GM19238 (cell line): ENCODE data around the gene SLC36A1.

Experiments used
- DNase-seq: peaks from one replicate; pipeline ENCODE4 v3.0.0; 2011; ENCODE audit warnings: low spot score; ENCODE audit not compliant: insufficient read length

SLC36A1 gene

DNA sequence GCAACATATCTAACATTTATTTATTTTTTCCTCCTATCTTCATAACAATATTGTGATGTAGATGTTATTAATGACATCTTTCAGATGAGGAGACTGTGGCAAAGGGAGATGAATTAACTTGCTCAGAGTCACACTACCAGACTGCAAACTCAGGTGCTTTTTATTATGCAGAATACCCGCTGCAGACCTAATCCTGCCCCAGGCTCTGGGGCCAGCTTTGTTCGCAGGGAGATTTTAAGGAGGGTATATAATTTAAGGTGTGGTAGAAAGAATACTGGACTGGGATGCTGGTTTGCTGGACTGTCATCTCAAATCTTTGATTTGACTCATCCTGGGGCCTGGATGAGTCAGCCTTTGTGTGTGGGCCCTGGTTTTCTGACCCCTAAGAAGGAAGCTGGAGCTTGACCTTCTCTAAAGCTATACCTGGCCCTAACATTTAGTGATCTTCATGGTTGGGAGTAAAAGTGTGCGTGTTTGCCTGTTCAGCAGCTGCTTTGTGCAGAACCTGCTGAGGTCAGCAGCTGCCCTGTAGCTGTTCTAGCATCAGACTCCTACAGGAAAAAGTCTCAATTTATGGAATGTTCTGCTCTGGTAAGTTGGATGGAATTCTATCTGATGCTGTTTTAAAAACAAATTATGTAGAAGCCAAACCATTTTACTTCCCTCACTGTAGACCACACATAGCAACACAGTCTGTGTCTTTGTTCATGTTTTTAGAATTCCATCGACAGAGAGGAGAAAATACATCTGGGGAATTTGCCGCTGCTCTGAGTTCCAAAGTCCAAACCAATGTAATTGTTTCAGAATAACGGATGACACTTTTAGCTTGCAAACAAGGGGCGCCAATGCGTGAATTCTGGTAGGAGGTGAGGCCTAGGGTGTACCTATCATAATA lies 4.5 kb downstream of the SLC36A1 start:
- DNase-seq = peak; percentile 10

DNA sequence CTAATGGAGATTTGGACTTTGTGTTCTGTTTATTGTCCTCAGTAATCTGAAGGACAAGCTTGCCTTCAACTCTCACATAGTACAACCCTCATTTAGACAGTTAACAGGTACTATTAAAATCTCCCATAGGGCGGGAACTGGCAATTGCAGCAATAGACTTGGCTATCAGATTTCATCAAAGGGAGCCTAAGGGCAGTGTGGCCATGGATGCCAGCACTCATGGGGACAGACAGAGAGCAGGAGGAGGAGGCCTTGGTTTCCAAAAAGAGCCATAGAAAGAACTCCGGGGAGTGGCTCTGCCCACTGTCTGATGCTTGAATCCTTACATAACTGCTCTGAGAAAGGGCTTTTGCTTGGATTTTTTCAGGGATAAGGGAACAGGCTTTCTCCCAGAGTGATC lies 6.8 kb downstream of the SLC36A1 start:
- DNase-seq = no peak

DNA sequence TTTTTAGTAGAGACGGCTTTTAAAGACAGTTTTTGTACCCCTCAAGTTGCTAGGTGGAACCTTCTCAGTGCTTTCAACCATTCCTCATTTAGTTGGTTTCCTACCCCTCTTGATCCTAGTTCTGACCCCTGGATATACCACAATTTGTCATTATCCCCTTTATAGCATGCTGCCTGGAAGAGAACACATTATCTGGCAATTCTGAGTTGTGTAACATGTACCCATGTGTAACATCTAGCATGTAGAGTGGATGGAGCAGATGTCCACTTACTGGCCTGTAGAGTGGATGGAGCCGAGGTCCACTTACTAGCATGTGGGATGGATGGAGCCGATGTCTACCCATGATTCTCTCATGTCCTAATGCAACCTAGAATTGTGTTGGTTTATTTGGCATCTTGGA lies 7.5 kb downstream of the SLC36A1 start:
- no peak for DNase-seq

DNA sequence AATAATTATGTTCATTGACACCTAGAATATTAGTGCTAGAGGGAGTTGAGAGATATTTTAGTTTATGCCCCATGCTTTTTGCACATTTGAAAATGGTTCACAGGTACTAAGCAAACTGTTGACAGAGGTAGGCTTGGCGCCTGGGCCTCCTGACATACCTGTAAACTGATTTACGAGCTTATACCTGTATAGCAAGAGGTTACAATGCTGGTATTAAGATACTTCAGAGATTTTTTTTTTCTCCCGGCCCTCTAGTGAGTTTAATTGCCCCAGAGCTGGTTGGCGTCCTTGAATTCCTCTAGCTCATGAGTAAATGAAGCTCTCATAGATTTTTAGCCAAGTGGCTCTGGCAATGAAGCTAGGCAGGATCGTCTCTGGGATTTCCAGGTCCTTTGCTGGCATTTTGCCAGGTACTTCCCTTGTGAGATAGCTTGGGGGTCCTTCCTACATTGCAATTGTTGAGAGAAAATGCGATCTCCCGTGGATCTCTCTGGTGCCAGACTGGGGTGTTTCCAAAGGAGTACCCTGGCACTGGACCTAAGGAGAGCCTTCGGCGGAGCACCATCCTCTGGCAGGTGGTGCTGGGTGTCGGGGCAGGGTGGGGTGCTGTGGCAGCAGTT lies 9.0 kb downstream of the SLC36A1 start:
- DNase-seq = no peak

DNA sequence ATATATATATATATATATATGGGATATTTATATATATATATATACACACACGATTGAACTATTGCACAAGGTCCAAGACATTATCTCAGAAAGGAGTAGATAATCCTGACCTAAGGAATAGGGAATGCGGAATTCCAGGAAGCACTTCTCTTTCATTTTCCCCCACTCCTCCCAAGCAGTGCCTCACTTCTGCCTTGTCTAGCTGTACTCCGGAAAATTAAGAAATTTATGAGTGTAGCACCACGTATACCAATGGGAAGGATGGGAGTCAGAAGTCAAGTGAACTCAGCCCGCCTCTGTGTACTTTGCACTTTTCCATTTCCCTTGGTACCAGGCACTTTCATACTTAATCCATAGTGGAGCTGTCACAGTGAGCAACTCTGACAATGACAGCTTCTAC lies 10.9 kb downstream of the SLC36A1 start:
- DNase-seq = no peak

DNA sequence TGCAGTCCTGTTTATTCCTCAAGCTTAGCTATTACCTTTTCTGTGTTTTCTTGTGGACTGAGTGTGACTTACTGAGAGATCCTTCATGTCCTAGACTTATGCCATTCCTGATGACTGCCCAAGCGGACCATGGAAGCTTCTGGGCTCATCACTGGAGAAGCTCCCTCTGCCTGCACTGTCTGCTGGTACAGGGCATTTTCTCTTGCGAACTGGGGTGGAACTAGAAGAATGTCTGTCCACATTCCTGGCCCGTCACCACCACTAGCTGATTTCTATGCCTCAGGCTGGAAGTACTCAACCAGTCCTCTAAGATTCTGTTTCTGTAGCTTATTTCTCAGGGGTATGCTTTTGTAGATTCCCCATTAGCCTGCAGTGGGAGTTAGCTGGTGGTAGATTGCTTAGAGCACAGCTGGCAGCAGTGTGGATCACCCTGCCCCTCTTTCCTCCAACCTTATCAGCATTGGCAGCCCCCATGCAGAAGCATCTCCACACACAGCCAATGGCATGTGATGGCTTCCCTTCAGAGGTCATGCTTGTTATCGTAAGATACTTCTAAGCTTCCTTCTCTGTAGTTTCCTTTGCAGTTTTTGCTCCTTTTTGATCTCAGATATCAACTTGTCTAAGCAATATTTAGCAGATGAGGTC lies 12.4 kb downstream of the SLC36A1 start:
- DNase-seq = no peak

DNA sequence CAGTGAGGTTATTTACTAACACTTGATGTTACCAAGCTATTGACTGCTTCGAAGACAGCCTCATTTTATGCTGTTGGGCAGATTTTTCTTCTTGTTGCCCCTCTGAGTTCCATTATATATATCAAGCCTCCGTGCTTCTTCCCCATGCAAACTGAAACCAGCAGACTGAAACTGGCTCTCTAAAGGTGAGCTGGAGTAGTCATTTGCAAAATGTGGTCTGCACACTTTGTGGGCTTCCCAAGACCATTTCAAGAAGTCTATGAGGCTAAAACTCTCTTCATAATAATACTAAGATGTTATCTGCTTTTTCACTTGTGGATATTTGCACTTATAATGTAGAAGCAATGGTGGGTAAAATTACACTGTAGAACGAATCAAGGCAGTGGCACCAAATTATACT lies 13.9 kb downstream of the SLC36A1 start:
- DNase-seq = peak; percentile 33

DNA sequence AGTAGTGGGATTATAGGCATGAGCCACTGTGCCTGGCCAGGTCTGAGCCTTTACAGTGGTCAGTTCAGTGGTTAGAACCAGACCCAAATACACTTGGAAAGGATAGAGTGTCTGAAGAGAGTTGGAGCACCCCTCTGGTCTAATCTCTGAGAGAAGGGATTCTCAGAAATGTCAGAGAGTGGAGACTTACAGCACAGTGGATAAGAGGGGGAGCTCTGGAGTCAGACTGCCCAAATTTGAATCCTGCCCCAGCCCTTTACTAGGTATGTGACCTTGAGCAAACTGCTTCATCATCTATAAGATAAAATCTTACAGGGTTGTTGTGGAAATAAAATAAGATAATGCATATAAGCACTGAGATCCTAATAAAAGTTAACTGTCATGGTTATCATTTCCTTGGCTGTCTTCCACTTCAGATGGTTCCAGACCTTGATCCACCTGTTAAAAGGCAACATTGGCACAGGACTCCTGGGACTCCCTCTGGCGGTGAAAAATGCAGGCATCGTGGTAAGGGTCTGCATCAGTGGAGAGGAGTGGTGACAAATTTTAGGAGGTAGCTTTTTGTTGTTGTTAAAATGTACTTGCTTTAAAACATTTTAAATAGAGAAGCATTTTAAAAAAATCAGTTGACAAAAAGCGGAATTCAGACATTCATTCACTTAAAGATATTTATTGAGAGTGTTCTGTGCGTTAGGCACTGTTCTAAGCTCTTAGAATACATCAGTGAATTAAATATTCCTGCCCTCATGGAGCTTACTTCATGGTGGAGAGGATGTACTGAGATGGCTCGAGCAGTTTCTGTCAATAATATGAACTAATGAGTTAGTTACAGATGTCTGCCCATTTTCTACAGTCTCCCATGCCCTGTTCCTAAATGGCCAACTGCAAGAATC lies 16.0 kb downstream of the SLC36A1 start:
- no peak for DNase-seq

DNA sequence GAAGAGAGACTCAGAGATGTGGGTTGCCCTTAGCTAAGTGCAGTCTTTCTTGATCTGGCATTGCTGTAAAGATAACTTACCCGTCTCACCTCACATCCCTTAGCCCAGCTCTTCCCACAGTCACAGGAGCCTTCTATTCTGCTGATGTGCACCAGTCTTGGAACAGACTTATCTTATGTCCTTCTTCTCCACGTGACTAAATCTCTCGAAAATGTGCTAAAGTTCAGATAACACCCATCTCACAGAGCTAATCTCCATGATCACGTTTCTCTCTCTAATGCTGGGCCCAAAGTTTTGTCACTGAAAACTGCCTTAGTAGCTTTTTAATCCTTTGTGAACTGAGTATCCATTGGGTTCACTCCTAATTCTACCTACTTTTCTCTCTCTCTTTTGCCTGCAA lies 16.7 kb downstream of the SLC36A1 start:
- no peak for DNase-seq

DNA sequence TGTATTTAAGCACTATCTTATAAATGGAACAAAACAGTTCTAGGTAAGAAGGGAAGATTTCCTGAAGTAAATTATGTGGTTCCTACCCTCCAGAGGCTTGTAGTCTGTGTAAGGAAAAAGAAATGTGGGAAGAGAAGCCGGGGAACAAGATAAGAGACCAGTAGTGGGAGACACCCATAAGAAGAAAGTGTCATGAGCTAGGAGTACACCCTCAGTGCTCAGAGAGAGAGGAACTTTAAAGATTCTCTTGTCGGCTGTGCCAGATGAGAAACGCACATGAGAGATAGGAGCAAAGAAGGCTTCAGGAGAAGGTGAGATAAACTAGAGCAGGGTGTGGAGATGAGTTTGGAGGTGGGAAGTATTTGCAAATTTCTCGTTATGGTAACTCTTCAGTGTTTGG lies 18.1 kb downstream of the SLC36A1 start:
- DNase-seq = no peak

DNA sequence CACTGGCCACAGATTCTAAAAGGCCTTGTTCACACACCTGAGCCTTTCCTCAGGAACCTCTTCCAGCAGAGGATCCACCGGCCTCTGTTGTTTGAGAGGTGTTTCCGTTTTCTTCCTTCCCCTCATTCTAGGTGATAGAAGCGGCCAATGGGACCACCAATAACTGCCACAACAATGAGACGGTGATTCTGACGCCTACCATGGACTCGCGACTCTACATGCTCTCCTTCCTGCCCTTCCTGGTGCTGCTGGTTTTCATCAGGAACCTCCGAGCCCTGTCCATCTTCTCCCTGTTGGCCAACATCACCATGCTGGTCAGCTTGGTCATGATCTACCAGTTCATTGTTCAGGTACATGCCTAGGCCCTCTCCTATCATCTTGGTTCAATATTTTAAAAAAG lies 20.2 kb downstream of the SLC36A1 start:
- DNase-seq = no peak

DNA sequence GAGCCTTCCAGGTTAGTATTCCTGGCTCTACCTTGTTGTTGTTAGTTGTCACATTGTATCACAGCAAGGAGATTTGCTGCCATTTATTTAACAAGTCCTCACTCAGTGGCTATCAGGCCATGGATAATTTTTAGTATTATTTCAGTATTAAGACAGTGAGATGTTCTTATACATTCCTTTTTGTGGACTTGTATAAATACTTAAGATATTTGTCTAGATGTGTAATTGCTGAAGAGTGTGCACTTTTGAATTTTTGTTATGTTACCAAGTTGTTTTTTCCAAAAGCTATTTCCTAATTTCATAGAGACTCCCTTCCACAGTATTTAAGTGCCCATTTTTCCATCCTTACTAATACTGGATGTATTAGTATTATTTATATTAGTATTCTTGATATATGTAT lies 22.0 kb downstream of the SLC36A1 start:
- DNase-seq = no peak

DNA sequence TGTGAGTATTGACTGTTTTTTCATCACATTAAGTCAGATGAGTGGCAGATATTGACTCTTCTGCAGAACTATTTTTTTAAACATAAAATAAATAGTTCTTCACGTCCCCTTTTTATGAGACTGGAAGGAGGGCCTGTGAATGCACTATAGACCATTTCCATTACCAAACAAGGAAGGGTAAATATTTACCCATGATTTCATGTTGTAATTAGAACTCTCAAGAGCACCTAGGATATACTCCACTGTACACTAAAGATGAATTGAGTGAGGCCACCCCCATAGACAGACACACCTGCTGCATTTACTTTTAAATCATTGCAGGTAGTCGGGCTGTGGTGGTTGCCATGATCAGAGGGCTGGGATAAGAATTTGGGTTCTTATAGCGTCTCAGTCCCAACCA lies 22.6 kb downstream of the SLC36A1 start:
- DNase-seq = no peak

DNA sequence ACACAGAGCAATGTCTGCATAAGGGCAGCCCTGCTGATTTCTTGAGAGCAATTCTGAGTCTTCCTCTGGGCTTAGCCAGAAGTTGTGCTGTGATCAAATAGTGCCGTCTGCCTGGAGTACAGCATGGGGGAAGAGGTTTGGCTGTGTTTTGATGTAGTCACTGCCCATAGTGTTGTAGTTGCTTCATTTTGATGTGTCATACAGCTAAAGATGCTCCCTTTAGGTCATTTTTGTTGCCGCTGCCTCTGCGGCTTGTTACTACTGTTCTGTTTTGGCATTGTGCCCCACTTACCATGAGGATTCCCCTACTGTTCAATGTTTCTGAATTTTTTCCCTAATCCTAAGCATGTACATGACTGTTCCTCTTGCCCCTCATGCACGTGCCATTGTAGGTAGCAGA lies 23.0 kb downstream of the SLC36A1 start:
- DNase-seq = no peak

DNA sequence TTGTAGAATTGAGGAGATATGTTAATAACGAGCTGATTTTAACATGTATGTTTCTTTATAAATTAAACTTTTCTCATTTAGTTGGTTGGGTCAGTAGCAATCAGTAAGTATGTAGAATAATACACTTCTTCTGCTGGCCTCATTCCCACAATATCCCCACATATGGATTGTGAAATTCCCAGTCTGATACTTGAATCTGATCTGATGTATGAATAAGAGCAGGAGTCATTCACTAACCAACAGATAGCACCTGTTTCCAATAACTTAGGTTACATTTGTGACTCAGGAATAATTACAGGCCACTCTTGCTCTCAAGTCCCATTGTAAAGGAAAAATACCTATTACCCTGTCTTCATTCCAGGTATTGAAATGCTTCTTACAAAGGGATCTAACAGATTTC lies 23.9 kb downstream of the SLC36A1 start:
- DNase-seq = no peak

DNA sequence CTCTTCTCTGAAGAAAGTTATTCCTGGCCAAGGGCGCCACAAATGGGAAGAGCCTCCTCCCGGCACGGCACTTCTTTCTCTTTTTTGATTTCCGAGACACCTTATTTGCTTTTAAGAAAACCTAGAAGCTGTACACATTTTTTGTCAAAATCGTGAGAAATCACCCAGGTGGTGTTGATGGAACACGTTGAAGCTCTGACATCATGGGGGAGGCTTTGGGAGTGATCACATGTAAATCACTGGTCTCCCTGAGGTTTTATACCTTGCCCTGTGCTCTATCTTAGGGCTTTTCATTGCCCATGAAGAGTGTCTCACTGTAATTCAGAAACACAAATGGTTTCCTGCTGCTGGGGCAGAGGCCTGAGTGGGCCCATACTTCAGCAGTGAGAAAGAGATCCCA lies 27.4 kb downstream of the SLC36A1 start:
- DNase-seq = no peak

DNA sequence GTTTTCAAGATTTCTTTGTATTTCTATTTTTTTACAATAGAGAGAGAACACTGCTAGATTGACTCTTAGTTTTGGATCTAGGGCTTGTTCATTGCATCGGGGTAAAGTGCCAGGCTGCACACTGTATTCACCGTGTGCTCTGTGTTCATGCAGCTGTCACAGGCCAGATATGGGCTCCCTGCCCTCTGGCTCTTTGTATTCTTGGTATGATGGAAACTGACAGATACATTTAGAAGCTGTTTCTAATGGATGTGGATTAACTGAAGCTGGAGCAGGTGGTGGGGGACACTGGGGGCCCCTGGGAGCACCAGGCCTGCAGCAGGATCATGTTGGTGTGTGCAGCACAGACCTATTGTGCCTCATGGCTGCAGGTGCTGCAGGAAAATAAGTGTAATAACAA lies 28.0 kb downstream of the SLC36A1 start:
- no peak for DNase-seq

DNA sequence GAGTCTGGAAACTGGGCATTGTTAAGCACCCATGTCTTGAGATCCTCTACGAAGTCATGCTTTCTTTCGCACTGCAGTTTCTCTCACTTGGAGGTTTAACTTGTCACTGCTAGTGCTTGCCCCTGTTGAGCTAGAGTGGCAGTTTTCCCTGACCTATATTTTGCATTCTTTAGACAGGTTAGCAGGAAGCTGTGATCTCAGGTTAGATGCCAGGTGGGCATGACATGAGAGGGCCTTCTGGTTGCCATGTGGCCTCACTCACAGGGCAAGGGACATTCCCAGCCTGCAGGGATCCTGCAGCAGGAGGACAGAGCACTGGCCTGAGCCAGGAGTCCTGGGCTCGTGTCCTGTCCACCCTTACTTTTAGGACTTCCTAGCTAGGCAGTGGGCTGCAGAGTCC lies 28.6 kb downstream of the SLC36A1 start:
- DNase-seq = no peak

DNA sequence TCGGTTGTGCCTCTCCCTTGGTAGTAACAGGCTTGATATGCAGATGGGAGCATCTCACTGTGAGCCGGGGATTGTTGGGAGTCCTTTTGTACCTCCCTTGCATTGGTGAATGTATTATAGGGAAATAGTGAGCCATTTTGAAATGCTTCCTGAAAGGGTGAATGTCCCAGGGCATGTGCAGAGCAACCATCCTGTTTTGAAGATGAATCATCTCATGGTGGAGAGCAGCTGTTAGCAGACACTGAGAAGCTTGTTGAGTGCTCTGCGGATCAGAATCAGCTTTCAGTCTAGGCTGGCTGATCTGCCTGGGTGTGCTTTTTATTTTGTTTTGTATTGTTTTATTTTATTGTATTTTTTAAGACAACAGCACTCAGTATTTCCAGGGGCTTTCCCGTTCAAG lies 29.7 kb downstream of the SLC36A1 start:
- no peak for DNase-seq

DNA sequence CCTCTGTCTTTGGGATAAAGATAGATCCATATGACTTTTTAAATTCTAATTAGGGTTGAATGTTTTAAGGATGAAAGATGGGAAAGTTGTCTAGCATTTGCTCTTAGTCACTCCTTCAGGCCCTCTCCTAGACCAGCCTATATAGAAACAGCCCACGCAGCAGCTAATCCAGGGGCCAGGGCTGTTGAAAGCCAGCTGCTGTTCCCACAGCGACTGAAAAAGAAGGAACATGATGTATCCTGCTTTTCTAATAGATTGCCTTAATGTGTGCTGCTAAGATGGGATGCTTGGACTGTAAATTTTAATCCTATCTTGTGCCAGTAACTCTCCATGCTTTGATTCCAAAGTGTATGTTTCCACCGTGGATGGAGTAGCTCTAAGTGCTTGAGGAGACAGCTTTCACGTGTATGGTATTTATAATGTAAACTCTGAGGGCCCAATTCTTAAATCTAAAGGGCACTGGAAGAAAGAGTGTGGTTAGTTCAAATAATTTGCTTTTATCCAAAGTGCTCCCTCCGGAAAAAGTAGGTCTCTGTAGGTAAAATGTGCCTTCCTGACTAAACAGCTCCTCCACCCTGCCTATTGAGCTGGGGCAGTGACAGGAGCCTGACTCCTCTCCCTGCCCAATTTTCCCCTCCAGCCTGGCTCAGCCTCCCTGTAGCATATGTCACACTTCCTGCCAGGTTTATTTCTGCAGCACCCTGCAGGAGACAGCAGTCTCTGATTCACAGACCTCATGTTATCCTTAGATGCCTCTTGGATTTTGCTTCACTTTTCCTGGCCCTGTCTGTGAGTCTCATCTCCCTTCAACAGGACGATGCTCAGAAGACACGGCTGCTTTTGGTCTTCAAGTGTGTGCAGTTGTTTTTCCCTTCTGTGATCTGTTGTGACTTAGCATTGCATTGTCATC lies 33.2 kb downstream of the SLC36A1 start:
- no peak for DNase-seq

DNA sequence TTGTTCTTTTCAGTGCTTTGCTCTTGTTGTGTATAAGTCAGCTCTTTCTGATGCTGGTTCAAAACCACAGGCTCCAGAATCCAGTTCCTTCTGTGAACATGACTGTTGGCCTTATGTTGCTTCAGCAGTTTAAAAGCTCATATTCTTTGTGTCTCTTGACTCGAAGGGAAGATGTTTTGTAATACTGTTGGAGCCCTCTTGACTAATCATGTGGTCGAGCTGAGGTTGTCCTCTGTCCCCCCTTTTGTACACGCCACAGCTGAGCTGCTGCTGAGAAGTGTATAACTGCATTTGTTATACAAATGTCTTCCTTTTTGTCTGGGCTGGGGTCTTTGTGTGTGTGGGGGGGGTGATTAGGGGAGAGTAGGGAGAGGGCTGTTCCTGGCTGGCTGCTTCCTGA lies 35.8 kb downstream of the SLC36A1 start:
- DNase-seq = no peak
